Left forelimb (tissue), 1 donor: Measurements from ENCODE around the gene HIVEP2.

Experiments
- DNase-seq: peaks from one replicate; pipeline ENCODE4 v3.0.0-alpha.2; 2018; ENCODE audit warnings: low spot score

HIVEP2 gene

DNA sequence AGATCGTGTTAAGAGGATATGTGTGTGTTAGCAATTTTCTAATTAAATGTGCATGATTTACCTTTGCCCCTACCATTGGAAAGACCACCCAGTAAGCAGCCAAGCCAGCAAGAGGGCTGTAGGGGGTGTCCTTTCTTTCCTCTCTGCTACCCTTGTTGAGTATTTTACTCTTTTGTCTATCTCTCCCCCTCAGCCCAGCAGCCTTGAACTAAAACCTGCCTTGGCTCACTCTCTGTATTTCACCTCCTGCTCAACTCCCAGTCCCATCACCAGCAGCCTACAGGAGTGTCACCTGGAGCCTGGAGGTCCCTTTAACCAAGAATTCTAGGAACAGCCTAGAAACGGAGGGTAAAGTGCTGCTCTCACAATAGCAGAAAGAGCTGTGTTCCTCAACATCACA lies 81.0 kb downstream of the HIVEP2 start:
- no peak for DNase-seq

DNA sequence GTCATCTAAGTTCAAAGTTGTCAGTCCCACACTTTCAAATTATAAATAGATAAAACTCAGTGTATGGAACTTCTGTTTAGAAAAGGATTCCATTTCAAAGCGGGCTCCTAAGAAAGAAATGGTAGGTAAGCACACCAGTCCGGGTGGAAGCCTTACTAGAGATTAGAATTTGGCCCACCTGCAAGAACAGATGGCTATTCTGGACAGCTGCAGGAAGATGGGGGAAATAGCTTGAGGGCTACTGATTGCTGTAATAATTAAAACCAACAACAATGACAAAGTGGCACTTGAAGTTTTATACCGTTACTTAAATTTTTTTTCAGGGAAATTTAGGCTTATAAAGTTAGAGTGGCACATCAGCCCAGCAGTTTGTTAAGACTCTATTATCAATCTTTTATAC lies 83.3 kb downstream of the HIVEP2 start:
- no peak for DNase-seq

DNA sequence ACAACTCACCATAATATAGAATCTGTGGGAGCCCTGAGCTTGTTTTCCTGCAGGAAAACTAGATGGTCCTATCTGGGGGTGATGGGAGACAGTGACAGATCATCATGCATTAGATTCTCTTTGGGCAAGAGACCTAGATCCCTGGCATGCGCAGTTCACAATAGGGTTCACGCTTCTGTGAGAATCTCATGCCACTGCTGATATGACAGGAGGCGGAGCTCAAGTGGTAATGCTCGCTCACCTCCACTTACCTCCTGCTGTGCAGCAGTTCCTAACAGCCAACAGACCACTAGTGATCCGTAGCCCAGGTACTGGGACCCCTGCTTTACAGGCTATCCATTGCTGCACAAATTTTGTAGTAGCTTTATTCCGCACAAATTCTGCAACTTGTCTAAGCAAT lies 84.5 kb downstream of the HIVEP2 start:
- DNase-seq = no peak

DNA sequence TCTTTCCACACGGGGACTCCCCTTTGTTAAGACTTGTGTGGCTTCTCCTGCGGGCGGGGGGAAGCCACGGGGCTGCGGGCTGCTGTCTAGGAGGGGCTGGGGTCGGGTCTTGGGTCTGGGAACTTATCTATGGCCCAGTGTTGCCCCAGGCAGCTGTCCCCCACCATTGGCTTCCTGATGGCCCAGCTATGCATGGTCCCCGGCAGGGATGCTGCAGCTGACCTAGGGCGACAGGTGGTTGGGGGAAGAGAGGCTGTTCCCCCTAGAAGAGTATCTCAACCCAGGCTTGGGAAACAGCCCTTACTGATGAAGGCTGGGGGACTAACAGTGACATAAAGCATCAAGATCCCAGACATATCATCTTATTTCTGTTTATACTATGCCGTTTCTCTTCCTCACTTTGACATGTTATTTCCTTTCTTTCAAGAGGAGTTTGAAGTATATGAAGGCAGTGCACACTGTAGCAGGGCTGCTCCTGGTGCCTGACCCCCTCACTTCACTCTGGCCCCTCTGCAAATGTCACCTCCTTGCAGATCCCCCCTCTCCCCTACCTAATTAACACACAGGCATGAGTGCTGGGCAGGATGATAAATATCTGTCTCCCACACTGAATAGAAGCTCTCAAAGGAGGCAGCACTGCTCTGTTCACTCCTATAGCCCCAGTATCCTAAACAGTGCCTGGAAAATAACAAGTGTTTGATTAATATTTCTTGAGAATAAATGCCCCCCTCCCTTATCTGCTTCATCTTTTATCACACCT lies 87.0 kb downstream of the HIVEP2 start:
- no peak for DNase-seq

DNA sequence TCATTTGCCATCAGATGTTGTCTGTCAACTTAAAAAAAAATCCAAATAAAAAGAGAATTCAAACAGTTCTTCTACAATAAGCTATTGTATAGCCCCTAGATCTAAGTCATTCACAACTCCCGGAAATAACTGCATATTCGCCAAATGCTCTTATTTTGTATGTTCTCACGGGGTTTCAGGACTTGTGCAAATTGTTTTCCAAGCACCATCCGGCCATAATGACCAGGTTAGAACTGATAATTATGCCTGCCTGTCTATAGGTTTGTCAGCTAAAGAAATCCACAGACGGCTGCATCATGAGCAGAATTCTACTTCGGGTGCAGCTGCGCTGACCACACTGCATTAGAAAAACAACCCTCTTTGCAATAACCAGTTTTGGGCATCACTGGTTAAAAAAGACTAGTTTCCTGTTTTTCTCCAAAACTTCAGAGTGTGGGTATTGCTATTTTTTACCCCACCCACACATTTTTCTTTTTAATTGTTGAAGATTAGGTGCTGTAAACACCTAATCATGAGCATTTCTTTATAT lies 87.7 kb downstream of the HIVEP2 start:
- no peak for DNase-seq

DNA sequence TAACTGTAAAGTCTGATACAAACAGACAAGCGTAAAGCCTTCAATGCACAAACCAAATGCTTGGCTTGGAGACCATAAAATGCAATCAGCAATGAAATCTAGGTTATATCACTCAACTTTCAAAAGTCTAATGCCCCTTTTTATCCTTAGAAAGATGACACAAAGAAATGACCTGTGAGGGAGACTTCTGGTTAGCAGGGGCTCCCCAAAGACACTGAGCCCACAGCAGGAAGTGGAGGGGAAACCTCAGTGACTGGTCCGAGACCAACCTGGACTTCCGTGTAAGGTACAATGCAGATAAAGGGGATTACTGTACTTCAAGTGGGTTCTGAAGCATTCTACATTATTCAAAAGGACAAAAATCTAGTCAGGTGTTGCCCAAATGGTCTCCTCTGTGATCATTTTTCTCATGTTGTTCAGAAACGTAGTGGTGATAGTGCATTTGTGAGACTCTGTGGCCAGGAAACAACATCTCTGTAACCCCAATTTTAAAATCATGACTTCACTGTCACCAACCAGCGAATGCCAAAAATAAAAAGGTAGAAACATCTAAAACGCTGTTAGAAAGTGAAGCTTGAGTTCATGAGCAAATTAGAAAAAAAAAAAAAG lies 88.2 kb downstream of the HIVEP2 start:
- DNase-seq = no peak

DNA sequence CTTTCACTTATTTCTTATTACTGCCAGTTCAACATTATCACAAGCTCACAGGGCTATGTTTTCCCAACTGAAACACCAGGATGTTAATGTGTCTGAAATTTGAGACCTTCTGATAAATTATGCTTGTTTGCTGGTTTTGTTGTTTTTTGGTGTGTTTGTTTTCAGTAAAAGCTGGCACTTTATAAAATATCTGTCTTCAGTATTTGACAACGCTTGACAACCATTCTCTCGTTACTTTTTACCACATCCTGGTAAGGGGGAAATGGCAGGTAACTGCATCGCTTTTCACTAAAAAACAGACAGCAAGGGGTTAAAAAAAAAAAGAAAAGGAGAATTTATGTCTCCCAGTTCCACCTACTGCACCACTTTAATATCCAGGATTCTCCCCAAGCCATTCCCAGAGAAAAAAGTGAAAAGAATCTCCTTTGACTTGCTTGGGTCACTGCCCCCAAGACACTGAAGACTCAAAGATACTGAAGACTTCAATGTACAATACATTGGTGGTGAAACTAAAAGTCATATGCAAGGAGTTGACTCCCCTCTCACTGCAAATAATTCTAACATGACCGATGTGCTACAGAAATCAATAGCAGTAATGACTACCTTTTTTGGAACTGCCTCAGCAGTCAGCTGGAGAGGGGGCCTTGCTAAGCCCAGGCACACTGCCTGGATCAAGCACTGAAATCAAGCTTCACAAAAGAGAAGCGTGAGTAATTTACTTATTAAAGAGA lies 88.9 kb downstream of the HIVEP2 start:
- DNase-seq = no peak

DNA sequence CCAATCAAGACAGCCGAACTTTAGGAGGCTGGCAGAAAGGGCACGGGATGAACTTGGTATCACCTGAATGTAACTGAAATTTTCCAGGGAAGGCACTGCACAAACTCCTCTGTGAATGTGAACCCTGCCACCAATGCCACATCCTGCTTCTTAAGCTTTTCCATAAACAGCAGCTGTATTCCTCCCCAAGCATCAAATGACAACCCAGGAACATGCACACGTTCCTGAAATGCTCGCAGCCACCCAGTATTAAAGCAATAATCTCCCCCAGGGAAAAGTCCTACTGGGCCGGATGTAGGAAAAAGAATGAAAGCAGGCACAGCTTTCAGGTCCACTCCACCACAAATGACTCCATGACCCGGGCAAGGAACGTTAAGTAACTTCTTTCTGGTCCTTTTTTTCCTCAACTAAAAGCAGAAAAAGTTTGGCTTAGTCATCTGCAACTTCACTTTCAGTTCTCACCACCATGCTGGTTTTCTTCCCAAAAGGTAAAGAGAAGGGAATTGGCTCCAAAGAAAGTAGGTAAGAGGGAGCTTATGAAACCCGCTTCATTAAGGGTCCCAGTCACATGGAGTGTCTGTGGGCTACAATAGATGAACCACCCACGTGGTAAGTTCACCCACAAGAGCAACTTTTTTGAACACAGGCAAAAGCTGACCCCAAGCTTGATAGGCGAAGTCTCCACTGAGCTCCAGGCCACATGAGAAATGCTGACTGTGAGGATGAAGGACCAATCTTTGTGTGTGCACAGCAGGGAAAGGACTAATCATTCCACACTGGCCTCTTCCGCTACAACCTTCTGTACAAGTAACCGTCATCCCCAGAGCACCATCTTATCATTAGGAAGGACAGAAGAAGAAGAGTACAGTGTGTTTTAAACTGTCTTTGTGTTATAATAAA lies 90.1 kb downstream of the HIVEP2 start:
- no peak for DNase-seq

DNA sequence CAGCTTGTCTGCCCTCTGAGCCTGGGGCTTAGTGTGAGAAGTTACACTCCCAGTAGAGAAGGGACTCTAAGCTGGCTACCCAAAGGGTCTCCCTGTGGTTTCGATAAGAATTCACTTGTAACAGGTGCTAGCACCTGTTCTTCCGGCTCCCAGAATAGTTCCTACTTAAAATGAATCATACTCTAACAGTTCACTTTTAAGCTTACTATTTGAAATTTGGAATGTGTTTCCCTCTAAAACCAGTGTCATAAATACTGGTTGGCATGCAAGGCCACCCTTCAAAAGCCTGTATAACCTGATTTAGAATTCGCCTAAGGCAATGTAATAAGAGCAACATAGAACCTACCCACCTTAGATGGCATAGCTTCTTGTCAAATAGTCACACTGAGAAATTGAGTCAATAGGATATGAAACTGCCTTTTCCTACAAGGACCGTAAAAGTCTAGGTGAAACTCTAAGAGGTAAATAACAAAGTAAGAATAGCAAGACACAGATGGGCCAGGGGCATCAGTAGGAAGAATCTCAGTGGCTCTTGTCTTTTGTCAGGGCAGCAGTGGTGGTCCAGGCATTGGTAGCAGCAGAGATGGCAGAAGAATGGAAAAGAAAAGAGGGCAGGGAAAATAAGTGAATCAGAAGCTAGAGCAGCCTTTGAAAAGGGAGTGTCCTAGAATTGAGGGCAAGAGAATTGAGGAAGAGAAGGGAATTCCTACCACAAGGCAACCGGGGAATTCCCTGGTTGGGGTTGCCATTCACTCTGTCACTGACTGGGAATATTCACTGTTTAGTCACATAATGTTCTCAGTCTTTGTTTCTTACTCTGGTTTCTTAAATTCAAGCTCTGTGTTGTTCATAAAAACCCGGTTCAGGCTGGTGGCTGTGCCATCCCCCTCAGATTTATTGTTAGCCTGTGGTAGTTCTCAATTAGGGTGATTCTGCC lies 91.5 kb downstream of the HIVEP2 start:
- no peak for DNase-seq

DNA sequence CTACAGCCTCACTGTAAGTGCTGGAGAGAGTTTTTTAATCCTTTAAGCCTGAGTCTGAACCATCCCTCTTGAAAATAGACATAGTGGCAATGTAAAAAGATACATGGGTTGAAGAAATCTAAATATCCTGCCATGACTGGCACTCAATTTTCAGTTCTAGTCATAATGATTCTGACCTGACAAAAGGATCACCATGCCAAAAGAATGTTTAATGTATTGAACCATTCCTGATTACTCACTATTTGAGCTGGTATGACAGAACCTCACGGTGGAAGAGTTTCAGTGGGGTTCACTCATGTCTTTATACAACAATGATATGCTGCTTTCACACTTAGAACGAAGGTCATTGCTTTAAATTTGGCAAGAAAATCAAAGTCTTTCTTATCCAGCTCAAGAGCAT lies 93.4 kb downstream of the HIVEP2 start:
- DNase-seq = no peak

DNA sequence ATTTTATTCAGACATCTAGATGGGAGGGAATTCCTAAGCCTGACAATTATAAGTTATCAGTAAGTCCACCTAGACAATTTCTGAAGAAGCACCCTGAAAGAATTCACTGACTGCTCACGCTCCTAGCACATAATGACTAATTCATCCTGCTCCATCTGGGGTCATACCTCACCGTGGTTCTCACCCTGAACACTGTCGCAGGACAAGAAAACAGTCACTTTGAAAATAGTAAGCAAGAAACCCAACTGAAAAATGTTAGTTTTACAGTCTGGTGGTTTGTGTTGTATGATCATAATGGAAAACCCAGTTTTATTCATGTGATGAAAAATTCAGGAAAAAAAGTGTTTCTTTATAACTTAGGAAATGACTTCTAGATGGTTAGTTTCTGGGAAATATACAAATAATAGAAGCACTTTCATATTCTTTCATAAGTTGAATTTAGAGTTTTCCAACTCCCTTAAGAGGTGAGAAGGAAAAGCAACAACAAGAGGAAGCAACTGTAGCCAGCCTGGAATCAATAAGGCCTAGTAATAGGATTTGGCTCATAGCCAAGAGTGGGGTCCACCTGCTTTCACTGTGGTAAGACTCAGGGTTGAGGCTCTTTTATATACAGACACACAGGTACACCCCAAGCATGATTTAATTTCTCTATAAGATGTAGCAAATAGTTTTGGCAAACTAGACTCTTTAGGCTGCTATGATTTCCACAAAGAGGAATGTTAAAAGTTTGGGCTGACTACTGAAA lies 94.1 kb downstream of the HIVEP2 start:
- DNase-seq = no peak

DNA sequence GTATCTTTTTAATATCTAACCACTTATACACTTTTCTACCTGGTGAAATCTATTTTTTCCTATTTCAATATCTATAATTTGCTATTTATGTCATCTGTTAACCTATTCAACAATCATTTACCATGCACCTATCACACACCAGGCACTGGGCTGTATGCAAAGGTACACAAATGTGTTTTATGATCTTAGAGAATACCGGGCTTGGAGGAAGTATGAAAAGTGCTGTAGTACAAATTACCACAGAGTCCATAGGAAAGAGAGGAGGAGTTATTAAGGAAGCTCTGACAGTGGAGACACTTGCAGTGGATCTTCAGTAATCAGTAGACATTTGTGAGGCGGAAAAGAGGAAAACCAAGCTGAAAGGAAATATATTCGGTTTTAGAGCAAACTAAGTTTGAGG lies 96.0 kb downstream of the HIVEP2 start:
- no peak for DNase-seq

DNA sequence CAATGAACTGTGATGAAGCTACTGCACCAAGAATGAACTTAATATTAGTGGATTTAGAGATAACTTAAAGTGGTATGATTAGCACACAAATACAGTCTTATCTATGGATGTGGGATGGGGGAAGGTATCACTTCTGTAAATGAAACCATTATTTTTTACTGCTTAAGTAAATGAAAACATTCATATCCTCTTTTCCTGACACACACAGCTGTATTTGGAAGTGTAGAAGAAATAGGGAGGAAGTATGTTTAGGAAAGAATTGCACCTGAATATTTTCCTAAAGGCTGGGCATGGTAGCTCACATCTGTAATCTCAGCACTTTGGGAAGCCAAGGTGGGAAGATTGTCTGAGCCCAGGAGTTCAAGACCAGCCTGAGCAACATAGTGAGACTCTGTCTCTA lies 96.8 kb downstream of the HIVEP2 start:
- DNase-seq = no peak

DNA sequence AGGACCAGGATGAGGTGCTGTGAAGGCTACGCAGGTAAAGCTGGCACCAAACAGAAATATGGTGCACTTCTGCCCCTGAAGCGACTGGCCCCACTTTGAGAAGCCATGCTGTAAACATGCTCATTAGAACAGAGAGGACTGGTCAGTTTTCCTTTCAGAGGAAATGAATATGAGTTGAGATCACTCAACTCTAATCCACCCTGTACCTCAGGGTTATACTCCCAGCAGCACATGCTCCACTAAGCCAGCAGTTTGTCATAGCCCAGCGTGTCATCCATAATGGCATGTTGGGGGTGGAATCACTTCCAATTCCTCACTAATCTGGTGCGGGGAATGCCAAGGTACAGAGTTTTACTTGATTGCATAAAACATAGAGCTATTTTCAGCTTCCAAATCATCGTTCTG lies 98.1 kb downstream of the HIVEP2 start:
- no peak for DNase-seq

DNA sequence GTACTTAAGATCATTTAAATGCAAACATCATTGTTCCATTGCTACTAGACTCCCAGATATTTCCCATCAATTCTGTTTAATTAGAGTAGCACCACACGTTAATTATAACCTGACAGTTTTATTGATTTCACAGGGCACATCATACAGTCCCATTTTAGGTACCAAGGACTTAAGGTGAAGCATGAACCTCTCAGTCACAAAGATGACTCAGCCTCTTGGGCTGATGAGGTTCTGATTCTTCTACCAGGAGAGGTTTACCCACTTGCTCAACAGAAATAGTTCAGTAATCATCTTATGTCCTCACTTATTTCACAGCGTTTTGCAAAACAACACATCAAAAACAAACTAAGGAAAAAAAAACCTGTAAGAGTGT lies 98.5 kb downstream of the HIVEP2 start:
- no peak for DNase-seq

DNA sequence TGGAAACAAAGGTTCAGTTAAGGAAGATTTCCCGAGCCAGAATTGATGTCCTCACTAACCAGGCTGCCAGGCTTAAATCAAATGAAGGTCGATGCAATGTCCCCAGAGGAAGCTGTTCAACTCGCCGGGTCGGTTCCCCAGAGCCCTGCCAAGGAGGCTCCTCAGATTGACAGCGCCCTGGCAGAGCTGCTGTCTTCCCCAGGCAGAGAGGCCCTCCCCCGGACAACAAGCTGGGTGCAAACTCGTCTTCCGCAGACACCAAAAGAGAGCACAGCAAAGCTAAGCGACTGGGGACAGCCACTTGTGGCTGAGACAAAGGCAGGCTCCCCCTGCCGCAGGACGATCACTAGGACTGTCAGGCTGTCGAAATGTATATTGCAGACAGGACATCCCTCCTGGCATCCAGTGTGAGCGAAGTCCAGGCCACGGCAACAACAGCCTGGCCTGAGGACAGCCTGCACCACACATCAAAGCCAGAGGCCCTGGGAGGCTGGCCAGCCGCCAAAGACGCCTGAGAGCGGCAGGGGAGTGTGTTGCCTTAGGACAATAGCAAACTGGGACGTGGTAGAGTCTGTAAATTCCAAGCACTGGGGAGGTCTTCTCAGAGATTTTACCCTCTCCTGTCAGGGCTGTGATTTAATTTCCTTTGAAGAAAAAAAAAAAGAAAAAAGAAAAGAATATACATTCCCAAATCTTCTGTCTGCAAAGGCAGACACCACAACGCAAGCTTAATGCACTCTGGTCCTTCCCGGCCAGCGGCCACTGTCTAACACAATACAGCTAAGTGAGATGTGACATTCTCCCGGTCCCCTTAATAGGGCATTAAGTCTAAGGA lies 99.1 kb downstream of the HIVEP2 start:
- peak; percentile 88 for DNase-seq

DNA sequence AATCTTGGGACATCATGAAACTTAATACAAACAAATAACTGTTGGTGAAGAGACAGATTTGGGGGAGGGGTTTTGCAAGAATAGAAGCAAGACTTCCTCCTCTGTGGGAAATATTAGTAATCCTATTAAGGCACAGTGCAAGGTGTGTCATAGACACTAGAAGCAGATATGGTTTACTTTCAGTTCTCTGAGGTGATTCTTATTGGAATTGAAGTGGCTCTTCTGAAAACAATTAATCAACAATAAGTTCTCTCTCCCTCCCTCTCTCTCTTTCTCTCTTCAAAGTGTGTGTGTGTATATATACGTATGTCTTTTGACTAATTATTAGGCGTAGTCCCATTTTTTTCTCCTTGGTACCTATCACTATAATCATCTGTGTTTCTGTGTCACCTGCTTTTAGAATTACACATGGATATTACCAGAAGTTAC lies 99.8 kb downstream of the HIVEP2 start:
- DNase-seq = no peak

DNA sequence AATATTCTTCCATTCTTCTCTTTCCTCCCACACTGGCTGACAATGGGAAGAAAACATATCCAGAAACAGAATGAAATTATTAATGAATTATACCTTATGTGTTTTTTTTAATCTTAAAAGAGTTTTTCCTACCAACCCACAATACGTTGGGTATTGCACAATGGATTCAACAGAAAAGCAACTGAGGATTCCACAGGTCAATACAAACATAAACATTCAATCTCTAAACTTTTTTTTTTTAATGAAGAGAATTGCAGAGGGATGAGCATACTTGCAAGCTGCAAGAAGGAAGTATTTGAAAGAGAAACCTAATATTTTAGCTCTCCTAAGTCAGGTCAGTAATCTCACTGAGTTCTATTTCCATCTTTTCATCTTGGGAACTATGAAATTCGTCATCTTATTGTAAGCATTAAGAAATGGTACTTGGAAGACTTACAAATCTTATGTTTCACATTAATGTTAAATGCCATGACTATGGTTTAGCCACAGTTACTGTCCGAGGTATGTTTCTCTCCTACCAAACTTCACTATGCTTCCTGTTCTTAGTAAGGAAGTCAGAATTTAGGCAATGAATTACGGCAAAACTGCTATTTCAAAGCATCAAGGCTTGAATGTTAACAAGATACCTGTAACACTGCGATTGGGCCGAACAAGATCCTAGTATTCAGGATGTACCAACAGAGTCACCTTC lies 100.8 kb downstream of the HIVEP2 start:
- no peak for DNase-seq

DNA sequence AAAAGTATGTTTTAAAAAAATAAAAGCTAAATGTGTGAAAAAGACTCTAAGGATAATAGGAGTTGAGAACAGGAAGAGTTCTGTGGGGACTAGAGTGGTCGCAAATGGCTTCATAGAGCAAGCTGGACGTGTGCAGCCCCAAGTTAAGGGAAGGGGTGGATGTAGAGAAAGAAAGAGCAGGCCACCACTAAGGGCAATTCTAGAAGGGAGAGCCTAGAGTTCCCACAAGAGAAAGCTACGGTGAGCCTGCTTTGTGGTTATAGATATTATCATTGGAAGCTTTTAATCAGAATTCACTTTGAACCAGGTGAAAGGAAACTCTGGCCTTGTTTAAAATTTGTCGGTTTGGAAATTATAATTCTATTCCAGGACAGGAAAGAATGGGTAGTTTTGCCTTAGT lies 101.6 kb downstream of the HIVEP2 start:
- DNase-seq = no peak
